ENCODE measurements around the gene ATP2B3. TPM values are rescaled to one million over a fixed set of nuclear protein-coding genes. Genes with fewer than 3 reads are reported as not detected.

Gene ATP2B3
- total RNA-seq, 2 donors from 2014 or later, result 0.85 TPM; not detected in 1

DNA sequence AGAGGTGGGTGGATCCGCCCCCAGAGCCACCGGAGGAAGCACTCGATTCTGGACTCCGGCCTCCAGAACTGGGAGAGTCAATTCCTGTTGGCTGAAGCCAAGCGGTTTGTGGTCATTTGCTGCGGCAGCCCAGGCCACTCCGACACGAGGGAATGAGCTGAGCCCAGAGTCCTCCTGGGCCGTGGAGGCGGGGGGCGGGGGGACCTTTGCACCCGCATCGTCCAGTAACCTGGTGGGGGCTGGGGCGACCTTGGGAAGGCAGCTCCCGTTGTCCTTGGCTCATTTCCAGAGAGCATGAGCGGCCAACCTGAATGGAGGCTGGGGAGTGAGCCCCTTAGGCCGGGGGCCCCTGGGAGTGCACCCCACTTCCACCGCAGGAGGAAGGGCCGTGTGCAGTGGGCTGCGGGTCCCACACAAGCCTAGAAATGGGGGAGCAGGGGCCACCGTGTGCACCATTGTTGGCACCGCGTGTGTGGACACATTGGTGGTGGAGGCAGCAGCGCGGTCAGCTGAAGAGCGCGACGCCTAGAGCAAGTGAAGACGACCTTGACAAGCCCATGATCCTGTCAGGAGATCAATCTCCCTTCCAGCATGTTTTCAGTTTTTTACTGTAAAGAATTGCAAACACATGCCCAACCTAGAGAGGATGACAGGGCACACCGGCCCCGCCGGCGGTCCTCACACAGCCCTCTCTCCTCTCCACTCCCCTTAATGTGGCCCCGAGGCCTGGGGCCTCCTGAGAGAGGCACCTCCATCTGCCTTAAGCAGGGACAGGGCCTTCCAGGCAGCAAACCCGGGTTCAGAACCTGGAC, 109.6 kb downstream of the ATP2B3 start:
- DNase-seq (ENCODE audit: low spot score), result no peak
- intact Hi-C loops (cut with DNase I), result no loop called here
- no peak overlapping the region for H3K27ac ChIP-seq
- 83% methylated on average over 33 of the region's 35 CpGs for WGBS
- H3K36me3 ChIP-seq, result no peaks in the 10 kb centered on the region
- H3K4me1 ChIP-seq (replicated peaks), result no peaks in the 10 kb centered on the region
- H3K4me3 ChIP-seq, result no peak overlapping the region
- TF ChIP-seq POLR2A (IDR thresholded peaks at IDR 0.05) (no peak), CTCF (IDR thresholded peaks at IDR 0.05) (no peak), POLR2AphosphoS5 (IDR thresholded peaks at IDR 0.05) (no peak)
- H3K9me3 ChIP-seq, result no peaks in the 10 kb centered on the region
- H3K27me3 ChIP-seq (replicated peaks; ENCODE audit: insufficient read depth), result no peaks in the 10 kb centered on the region

DNA sequence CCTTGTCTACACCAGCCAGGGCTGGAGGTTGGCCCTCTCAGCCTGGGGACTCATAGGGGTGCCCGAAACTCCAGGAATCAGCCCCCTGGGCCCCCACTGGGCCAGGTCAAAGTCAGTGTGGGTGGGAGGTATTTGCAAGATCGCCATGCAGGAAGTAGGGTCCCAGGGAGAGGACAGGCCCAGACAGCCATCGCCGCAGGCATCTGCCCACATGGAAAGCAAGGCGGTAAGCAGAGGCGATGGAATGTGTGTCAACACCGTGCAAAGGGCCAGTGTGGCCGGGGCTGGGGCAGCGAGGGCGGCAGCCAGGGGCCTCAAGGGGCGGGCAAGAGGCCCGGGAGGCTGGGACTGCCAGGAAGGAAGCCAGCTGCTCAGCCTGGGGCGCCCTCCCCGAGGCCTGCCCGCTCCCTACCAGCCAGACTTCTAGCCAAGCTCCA, 110.3 kb downstream of the ATP2B3 start:
- Histone ChIP-seq H3K36me3 (no peaks in the 10 kb centered on the region), H3K9me3 (no peaks in the 10 kb centered on the region), H3K4me1 (replicated peaks) (no peaks in the 10 kb centered on the region), H3K27ac (no peak overlapping the region), H3K27me3 (replicated peaks; ENCODE audit: insufficient read depth) (no peaks in the 10 kb centered on the region), H3K4me3 (no peak overlapping the region)
- TF ChIP-seq CTCF (IDR thresholded peaks at IDR 0.05) (no peak), POLR2A (IDR thresholded peaks at IDR 0.05) (no peak), POLR2AphosphoS5 (IDR thresholded peaks at IDR 0.05) (no peak)
- intact Hi-C loops (cut with DNase I), result no loop called here
- no peak for DNase-seq (ENCODE audit: low spot score)
- WGBS, result 64% methylated on average over 9 of the region's 15 CpGs

- intact Hi-C loops (cut with DNase I), result no loop called here
- H3K4me3 ChIP-seq, result no peak overlapping the region
- H3K27me3 ChIP-seq (replicated peaks; ENCODE audit: insufficient read depth), result no peaks in the 10 kb centered on the region
- DNase-seq (ENCODE audit: low spot score), result no peak
- 73% methylated on average over 3 of the region's 8 CpGs for WGBS
- no peaks in the 10 kb centered on the region for H3K4me1 ChIP-seq (replicated peaks)
- no peak overlapping the region for H3K27ac ChIP-seq
- no peaks in the 10 kb centered on the region for H3K9me3 ChIP-seq
- TF ChIP-seq POLR2A (IDR thresholded peaks at IDR 0.05) (no peak), CTCF (IDR thresholded peaks at IDR 0.05) (no peak), POLR2AphosphoS5 (IDR thresholded peaks at IDR 0.05) (no peak)
- H3K36me3 ChIP-seq, result no peaks in the 10 kb centered on the region
Measured at GRCh38 chrX:153628129-153628528, 110.7 kb downstream of the ATP2B3 start.

DNA sequence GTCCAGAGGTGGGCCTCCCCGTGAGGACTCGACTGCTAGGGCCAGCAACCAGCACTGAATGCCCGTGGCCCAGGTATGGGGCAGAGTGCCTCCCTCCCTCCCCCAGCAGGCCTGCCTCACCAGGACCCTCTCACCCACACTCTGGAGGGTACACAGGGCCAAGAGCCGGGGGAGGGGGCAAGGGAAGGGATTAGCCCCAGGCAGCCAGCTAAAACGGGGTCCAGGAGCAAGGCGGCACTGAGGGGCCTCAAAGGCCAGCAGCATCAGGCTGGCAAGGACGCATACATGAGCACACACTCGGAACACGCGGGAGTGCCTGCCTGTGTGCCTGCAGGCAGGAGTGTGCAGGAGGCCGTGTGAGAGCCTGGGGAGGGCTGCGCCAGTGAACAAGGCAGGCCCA, 111.2 kb downstream of the ATP2B3 start:
- Histone ChIP-seq H3K4me1 (replicated peaks) (no peaks in the 10 kb centered on the region), H3K27me3 (replicated peaks; ENCODE audit: insufficient read depth) (no peaks in the 10 kb centered on the region), H3K27ac (no peak overlapping the region), H3K36me3 (no peaks in the 10 kb centered on the region), H3K4me3 (no peak overlapping the region), H3K9me3 (no peaks in the 10 kb centered on the region)
- 95% methylated on average over 7 of the region's 12 CpGs for WGBS
- DNase-seq (ENCODE audit: low spot score), result no peak
- intact Hi-C loops (cut with DNase I), result no loop called here
- no peak for TF ChIP-seq POLR2AphosphoS5 (IDR thresholded peaks at IDR 0.05)
- no peak for TF ChIP-seq POLR2A (IDR thresholded peaks at IDR 0.05)
- no peak for TF ChIP-seq CTCF (IDR thresholded peaks at IDR 0.05)

- Histone ChIP-seq H3K27ac (no peak overlapping the region), H3K4me3 (no peak overlapping the region), H3K4me1 (replicated peaks) (no peaks in the 10 kb centered on the region), H3K27me3 (replicated peaks; ENCODE audit: insufficient read depth) (no peaks in the 10 kb centered on the region), H3K9me3 (no peaks in the 10 kb centered on the region), H3K36me3 (no peaks in the 10 kb centered on the region)
- DNase-seq (ENCODE audit: low spot score), result no peak
- TF ChIP-seq POLR2A (IDR thresholded peaks at IDR 0.05) (no peak), CTCF (IDR thresholded peaks at IDR 0.05) (no peak), POLR2AphosphoS5 (IDR thresholded peaks at IDR 0.05) (no peak)
- intact Hi-C loops (cut with DNase I), result no loop called here
- WGBS, result 94% methylated on average over 2 of the region's 2 CpGs
Measured at GRCh38 chrX:153631346-153631745, 113.9 kb downstream of the ATP2B3 start.
